Activated CD4-positive, alpha-beta T cell treated with anti-CD3 and anti-CD28 coated beads, Interleukin-2, amount 10 ng/mL, durations not matched to agents 7 days and 5 days (primary cell): ENCODE measurements around the gene EXT2. TPM values are rescaled to one million over a fixed set of nuclear protein-coding genes. Genes with fewer than 3 reads are reported as not detected.

Source experiments
- CTCF ChIA-PET: fragments of 350-600 bp; sonication (Branson Sonifier 250); formaldehyde crosslinking; loops from one replicate; lab custom pipeline; 2021; ENCODE audit warnings: antibody characterized with exemption; lab: Charles Lee
- POLR2A ChIA-PET: fragments of 350-600 bp; sonication (Branson Sonifier 250); formaldehyde crosslinking; loops from one replicate; lab custom pipeline; 2021; ENCODE audit warnings: antibody characterized with exemption; lab: Charles Lee
- DNase-seq: peaks from one replicate; pipeline ENCODE4 v3.0.0-alpha.2; 2020
- H3K27ac Mint-ChIP-seq: one replicate; pipeline ENCODE4 v1.8.0; 2021; ENCODE audit warnings: mild to moderate bottlenecking, moderate library complexity, mixed read lengths
- H3K27me3 Mint-ChIP-seq: one replicate; pipeline ENCODE4 v1.8.0; 2021; ENCODE audit warnings: mixed read lengths
- H3K36me3 Mint-ChIP-seq: one replicate; pipeline ENCODE4 v1.8.0; 2021; ENCODE audit warnings: low read depth, mixed read lengths
- H3K4me1 Mint-ChIP-seq: one replicate; pipeline ENCODE4 v1.8.0; 2021; ENCODE audit warnings: mixed read lengths
- H3K4me3 Mint-ChIP-seq: one replicate; pipeline ENCODE4 v1.8.0; 2021; ENCODE audit warnings: mild to moderate bottlenecking, moderate library complexity, mixed read lengths
- H3K9me3 Mint-ChIP-seq: one replicate; pipeline ENCODE4 v1.8.0; 2021; ENCODE audit warnings: mixed read lengths
- total RNA-seq, 2 experiments: library from RNA; stranded (reverse); gene quantifications; one replicate each; pipeline ENCODE4 v1.2.3, GENCODE V29; 2021

Gene EXT2
- total RNA-seq, 2 experiments from 2014 or later, result 26.7 to 27.7 TPM

- Mint-ChIP-seq H3K27me3 (no peaks in the 10 kb centered on the region), H3K36me3 (no peaks in the 10 kb centered on the region), H3K4me3 (no peak overlapping the region), H3K4me1 (peaks cover 4% of the 10 kb centered on the region), H3K9me3 (no peaks in the 10 kb centered on the region), H3K27ac (no peak overlapping the region)
- DNase-seq, result no peak
- ChIA-PET CTCF (interaction anchor here (1.7 kb wide), 1 partner anchor 49 kb away, joined by 5 read pairs; no protein-coding TSS in a partner anchor), POLR2A (no interaction called here)
Measured at GRCh38 chr11:44226490-44226889, 131.0 kb downstream of the EXT2 start.

DNA sequence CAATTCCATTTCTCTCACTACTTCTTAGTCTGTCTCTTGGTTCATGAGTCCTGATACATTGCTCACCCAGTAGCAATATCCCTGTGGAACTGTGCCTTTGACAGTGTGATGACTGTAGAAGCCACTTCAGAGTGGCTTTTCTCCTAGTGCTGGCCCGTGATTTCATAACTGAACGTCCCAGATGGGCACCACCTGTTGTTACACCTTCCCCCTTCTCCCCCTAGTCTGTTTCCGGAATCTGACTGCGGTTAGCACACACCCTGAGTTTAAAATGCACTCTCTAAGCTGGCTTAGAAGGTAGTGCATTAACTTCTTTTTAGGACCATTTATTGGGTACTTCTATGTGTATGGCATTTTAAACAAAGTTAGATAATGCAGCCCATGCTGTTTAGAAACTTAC is 131.5 kb downstream of the EXT2 start:
- CTCF ChIA-PET, result interaction anchor here (1.7 kb wide), 1 partner anchor 50 kb away, joined by 5 read pairs; no protein-coding TSS in a partner anchor
- Mint-ChIP-seq H3K9me3 (no peaks in the 10 kb centered on the region), H3K27ac (no peak overlapping the region), H3K27me3 (no peaks in the 10 kb centered on the region), H3K4me1 (peaks cover 4% of the 10 kb centered on the region), H3K36me3 (no peaks in the 10 kb centered on the region), H3K4me3 (no peak overlapping the region)
- POLR2A ChIA-PET, result no interaction called here
- DNase-seq, result no peak

- H3K9me3 Mint-ChIP-seq, result no peaks in the 10 kb centered on the region
- no peak overlapping the region for H3K4me3 Mint-ChIP-seq
- no peak overlapping the region for H3K27ac Mint-ChIP-seq
- H3K36me3 Mint-ChIP-seq, result no peaks in the 10 kb centered on the region
- ChIA-PET CTCF (no interaction called here), POLR2A (no interaction called here)
- H3K27me3 Mint-ChIP-seq, result no peaks in the 10 kb centered on the region
- peaks cover 4% of the 10 kb centered on the region for H3K4me1 Mint-ChIP-seq
- DNase-seq, result no peak
Measured at GRCh38 chr11:44228379-44228778, 132.9 kb downstream of the EXT2 start.

DNA sequence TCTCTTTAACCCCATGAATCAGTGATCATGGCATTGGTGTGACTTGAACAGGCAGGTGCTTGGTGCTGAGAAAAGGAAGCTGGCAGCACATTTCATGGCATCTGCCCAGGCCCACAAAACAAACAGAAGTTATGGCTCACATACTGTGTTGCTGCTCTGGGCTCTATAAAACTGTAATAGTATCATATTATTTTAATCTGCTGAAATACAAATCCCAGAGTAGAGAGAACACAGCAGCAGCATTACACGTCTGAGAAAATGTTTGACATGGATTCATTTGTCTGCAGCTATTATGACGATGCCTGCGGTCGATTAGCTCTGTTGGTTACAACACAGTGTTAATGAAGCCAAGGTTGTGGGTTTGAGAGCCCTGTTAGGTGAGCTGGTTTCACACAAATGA is 133.6 kb downstream of the EXT2 start:
- ChIA-PET CTCF (interaction anchor here (0.9 kb wide), 1 partner anchor 9 kb away, joined by 3 read pairs; no protein-coding TSS in a partner anchor), POLR2A (no interaction called here)
- DNase-seq, result no peak
- H3K4me1 Mint-ChIP-seq, result peaks cover 4% of the 10 kb centered on the region
- no peak overlapping the region for H3K27ac Mint-ChIP-seq
- no peaks in the 10 kb centered on the region for H3K9me3 Mint-ChIP-seq
- no peaks in the 10 kb centered on the region for H3K36me3 Mint-ChIP-seq
- no peak overlapping the region for H3K4me3 Mint-ChIP-seq
- H3K27me3 Mint-ChIP-seq, result no peaks in the 10 kb centered on the region

GRCh38 chr11:44229624-44230023 is 134.1 kb downstream of the EXT2 start:
- ChIA-PET POLR2A (no interaction called here), CTCF (interaction anchor here (0.9 kb wide), 1 partner anchor 10 kb away, joined by 3 read pairs; no protein-coding TSS in a partner anchor)
- no peak for DNase-seq
- Mint-ChIP-seq H3K27me3 (no peaks in the 10 kb centered on the region), H3K4me3 (no peak overlapping the region), H3K27ac (no peak overlapping the region), H3K36me3 (no peaks in the 10 kb centered on the region), H3K4me1 (peaks cover 4% of the 10 kb centered on the region), H3K9me3 (no peaks in the 10 kb centered on the region)

GRCh38 chr11:44235765-44236201 is 140.3 kb downstream of the EXT2 start:
- ChIA-PET CTCF (interaction anchor here (0.8 kb wide), 1 partner anchor 8 kb away, joined by 3 read pairs; no protein-coding TSS in a partner anchor), POLR2A (no interaction called here)
- no peak overlapping the region for H3K4me3 Mint-ChIP-seq
- H3K4me1 Mint-ChIP-seq, result no peaks in the 10 kb centered on the region
- no peaks in the 10 kb centered on the region for H3K9me3 Mint-ChIP-seq
- H3K27me3 Mint-ChIP-seq, result no peaks in the 10 kb centered on the region
- H3K36me3 Mint-ChIP-seq, result peaks cover 12% of the 10 kb centered on the region
- DNase-seq, result no peak
- no peak overlapping the region for H3K27ac Mint-ChIP-seq

DNA sequence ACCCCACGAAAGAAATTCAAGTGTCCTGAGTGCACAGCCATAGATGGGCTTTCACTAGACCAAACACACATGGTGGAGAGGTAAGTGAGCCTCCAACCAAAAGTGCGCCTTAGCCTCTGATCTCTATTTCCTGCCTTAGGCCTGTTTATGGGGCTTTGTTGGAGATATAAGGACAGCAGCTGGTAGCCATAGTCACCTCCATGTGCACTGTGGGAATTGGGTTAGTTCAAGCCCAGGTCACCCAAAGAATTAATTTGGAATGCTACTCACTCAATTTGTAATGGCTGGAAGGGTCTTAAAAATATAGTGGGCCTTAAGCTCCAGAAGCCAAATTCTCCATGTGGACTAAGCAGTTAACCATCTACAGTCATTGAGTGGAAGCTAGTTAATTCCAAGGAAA is 140.8 kb downstream of the EXT2 start:
- H3K4me1 Mint-ChIP-seq, result no peaks in the 10 kb centered on the region
- no peaks in the 10 kb centered on the region for H3K27me3 Mint-ChIP-seq
- ChIA-PET CTCF (interaction anchor here (0.6 kb wide), 1 partner anchor 188 kb away, joined by 3 read pairs; no protein-coding TSS in a partner anchor), POLR2A (no interaction called here)
- no peak overlapping the region for H3K4me3 Mint-ChIP-seq
- no peak for DNase-seq
- peaks cover 12% of the 10 kb centered on the region for H3K36me3 Mint-ChIP-seq
- H3K27ac Mint-ChIP-seq, result no peak overlapping the region
- H3K9me3 Mint-ChIP-seq, result no peaks in the 10 kb centered on the region

- no peak overlapping the region for H3K27ac Mint-ChIP-seq
- H3K36me3 Mint-ChIP-seq, result peaks cover 12% of the 10 kb centered on the region
- ChIA-PET CTCF (no interaction called here), POLR2A (no interaction called here)
- no peaks in the 10 kb centered on the region for H3K4me1 Mint-ChIP-seq
- no peaks in the 10 kb centered on the region for H3K9me3 Mint-ChIP-seq
- DNase-seq, result no peak
- no peak overlapping the region for H3K4me3 Mint-ChIP-seq
- no peaks in the 10 kb centered on the region for H3K27me3 Mint-ChIP-seq
Measured at GRCh38 chr11:44237156-44237555, 141.7 kb downstream of the EXT2 start.

DNA sequence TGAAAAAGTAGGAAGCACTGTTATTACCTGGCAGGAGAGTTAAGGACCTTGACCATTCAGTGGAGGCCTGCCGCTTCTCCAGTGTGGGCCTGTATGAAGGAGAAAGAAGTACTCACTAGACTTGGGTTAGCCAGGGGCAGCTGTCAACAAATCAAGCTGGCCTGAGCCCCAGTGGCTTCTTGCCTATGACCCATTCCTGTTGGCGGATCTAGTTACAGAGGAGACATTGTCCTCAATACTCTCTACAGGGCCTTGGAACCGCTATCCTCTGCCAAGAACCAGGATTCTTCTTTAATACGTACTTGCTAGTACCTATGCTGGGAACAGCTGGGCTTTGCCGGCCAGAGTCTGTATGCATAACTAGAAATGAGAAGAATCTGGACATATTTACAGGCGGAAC is 146.4 kb downstream of the EXT2 start:
- no peak for DNase-seq
- POLR2A ChIA-PET, result no interaction called here
- Mint-ChIP-seq H3K4me3 (no peak overlapping the region), H3K27ac (no peak overlapping the region), H3K9me3 (no peaks in the 10 kb centered on the region), H3K27me3 (no peaks in the 10 kb centered on the region), H3K4me1 (no peaks in the 10 kb centered on the region), H3K36me3 (peaks cover 20% of the 10 kb centered on the region)
- CTCF ChIA-PET, result interaction anchor here (0.8 to 0.9 kb wide), 2 partner anchors 17 to 265 kb away, joined by 3 read pairs; no protein-coding TSS in a partner anchor

GRCh38 chr11:44243086-44243485 is 147.6 kb downstream of the EXT2 start:
- CTCF ChIA-PET, result interaction anchor here (1.2 kb wide), 1 partner anchor 23 kb away, joined by 3 read pairs; no protein-coding TSS in a partner anchor
- no peak for DNase-seq
- H3K9me3 Mint-ChIP-seq, result no peaks in the 10 kb centered on the region
- peaks cover 18% of the 10 kb centered on the region for H3K36me3 Mint-ChIP-seq
- H3K27me3 Mint-ChIP-seq, result no peaks in the 10 kb centered on the region
- no peak overlapping the region for H3K4me3 Mint-ChIP-seq
- H3K4me1 Mint-ChIP-seq, result no peaks in the 10 kb centered on the region
- H3K27ac Mint-ChIP-seq, result no peak overlapping the region
- POLR2A ChIA-PET, result no interaction called here

DNA sequence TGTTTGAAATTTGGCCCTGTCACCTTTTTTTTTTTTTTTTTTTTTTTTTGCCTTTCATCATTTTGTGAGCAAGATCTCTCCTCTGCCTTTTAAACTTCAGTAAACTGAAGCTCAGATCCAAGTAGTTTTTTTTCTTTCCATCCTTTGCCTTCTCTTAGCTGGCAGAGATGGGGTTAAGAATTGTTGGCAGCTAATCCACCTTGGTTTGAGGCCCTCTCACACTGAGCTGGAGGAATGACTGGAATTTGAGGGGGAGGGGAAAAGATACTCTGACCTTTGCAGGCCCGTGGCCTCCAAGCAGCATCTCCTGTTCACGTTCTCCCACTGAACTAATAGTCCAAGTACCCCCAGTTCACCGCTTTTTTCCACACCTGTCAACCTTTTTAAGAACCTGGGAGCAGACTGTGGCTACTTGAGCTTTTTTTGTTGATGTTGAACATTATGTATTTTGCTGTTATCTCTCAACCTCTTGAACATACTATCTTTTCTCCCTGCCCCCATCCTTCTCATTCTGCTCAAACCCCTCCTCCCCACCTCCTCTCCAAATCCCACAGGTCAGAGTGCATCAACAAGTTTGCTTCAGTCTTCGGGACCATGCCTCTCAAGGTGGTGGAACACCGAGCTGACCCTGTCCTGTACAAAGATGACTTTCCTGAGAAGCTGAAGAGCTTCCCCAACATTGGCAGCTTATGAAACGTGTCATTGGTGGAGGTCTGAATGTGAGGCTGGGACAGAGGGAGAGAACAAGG is 148.3 kb downstream of the EXT2 start:
- Mint-ChIP-seq H3K36me3 (peaks cover 19% of the 10 kb centered on the region), H3K27ac (no peak overlapping the region), H3K9me3 (no peaks in the 10 kb centered on the region), H3K27me3 (no peaks in the 10 kb centered on the region), H3K4me3 (no peak overlapping the region), H3K4me1 (no peaks in the 10 kb centered on the region)
- DNase-seq, result no peak
- ChIA-PET CTCF (interaction anchor here (0.6 to 1.3 kb wide), 3 partner anchors 8 to 170 kb away, joined by 3 read pairs; no protein-coding TSS in a partner anchor), POLR2A (no interaction called here)

DNA sequence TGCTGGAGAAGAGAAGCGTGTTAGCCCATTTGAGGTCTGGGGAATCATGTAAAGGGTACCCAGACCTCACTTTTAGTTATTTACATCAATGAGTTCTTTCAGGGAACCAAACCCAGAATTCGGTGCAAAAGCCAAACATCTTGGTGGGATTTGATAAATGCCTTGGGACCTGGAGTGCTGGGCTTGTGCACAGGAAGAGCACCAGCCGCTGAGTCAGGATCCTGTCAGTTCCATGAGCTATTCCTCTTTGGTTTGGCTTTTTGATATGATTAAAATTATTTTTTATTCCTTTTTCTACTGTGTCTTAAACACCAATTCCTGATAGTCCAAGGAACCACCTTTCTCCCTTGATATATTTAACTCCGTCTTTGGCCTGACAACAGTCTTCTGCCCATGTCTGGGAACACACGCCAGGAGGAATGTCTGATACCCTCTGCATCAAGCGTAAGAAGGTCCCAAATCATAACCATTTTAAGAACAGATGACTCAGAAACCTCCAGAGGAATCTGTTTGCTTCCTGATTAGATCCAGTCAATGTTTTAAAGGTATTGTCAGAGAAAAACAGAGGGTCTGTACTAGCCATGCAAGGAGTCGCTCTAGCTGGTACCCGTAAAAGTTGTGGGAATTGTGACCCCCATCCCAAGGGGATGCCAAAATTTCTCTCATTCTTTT is 149.3 kb downstream of the EXT2 start:
- no peak for DNase-seq
- no peak overlapping the region for H3K27ac Mint-ChIP-seq
- POLR2A ChIA-PET, result no interaction called here

DNA sequence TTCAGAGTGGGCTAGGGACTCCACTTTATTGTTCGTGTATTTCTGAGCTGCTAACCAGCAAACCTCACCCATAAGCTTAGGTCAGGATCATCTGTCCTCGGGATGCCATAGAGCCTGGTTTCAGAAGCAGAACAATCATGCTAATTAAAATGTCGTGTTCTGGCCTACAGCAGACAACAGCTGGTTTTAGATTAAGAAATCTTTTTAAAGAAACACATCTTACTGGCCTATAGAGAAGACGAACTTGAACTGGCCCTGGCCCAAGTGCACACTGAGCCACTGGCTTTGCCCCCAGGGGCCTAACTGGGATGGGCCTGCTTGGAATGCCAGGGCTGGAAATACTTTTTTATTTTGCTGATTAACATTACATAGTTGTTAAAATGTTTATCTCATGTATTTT is 151.2 kb downstream of the EXT2 start:
- POLR2A ChIA-PET, result no interaction called here
- no peak overlapping the region for H3K4me3 Mint-ChIP-seq
- H3K36me3 Mint-ChIP-seq, result peaks cover 18% of the 10 kb centered on the region
- peaks cover 9% of the 10 kb centered on the region for H3K9me3 Mint-ChIP-seq
- CTCF ChIA-PET, result interaction anchor here (1.4 to 1.9 kb wide), 2 partner anchors 11 to 15 kb away, joined by 3 to 7 read pairs; no protein-coding TSS in a partner anchor
- no peak for DNase-seq
- H3K4me1 Mint-ChIP-seq, result no peaks in the 10 kb centered on the region
- no peak overlapping the region for H3K27ac Mint-ChIP-seq
- H3K27me3 Mint-ChIP-seq, result no peaks in the 10 kb centered on the region

More for the DNA sequence above, 149.3 kb downstream of the EXT2 start:
- CTCF ChIA-PET, result interaction anchor here (1.3 kb wide), 1 partner anchor 9 kb away, joined by 3 read pairs; no protein-coding TSS in a partner anchor
- no peaks in the 10 kb centered on the region for H3K4me1 Mint-ChIP-seq
- no peak overlapping the region for H3K4me3 Mint-ChIP-seq
- H3K27me3 Mint-ChIP-seq, result no peaks in the 10 kb centered on the region
- peaks cover 17% of the 10 kb centered on the region for H3K36me3 Mint-ChIP-seq
- no peaks in the 10 kb centered on the region for H3K9me3 Mint-ChIP-seq
